GM21515 (cell line): ENCODE results near the gene MCUR1.
A peak's percentile ranks its signal among the peaks of the same experiment; 100 is the strongest.
"Not testable (repeated sequence)": the region's sequence is repeated elsewhere in the genome, so short reads cannot be mapped to it uniquely, and the experiment has no call there.

Source experiments
- ATAC-seq: cut with Tn5 transposase; IDR thresholded peaks from one replicate; pipeline ENCODE4 v1.9.1; 2021; ENCODE audit not compliant: unreplicated experiment

MCUR1 gene

DNA sequence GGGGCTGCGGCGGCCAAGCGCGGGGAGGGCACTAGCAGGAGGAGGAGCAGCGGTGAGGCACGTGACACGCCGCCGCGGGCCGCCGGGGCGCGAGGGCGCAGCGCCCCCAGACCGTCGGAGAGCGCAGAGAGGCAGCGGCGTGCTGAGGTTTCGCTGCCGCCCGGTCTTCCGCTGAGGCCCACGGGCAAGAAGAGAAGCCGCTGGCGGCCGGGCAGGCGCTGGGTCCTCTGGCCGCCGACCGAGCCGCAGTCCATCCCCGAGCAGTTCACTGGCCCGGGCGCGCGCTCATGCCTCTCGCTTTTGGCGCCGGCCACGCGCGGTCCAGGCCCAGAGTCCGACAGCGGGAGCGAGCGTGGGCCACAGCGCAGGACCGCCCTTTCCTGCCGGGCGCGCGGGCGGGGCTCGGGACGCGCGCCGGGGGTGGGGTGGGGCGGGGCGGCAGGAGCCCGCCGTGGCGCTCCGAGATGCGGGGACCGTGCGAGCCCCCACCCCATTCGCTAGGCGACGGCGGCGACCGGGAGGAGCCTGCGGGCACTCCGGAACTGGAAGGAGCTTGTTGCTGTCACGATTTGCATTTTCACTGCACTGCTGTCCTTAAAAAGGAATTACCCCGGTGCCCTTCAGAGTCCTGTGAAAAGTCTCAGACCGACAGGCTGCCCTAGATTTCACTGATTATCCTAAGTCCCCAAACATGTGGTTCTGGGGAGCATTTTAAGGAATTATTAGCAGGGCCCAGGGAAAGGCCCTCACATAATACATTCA lies at the start of gene MCUR1:
TSS of gene MCUR1 (minus strand) at position 382 of the 762 bp plus-strand sequence. CDS start at position 254, 128 bp downstream.
- peak; percentile 78 for ATAC-seq

DNA sequence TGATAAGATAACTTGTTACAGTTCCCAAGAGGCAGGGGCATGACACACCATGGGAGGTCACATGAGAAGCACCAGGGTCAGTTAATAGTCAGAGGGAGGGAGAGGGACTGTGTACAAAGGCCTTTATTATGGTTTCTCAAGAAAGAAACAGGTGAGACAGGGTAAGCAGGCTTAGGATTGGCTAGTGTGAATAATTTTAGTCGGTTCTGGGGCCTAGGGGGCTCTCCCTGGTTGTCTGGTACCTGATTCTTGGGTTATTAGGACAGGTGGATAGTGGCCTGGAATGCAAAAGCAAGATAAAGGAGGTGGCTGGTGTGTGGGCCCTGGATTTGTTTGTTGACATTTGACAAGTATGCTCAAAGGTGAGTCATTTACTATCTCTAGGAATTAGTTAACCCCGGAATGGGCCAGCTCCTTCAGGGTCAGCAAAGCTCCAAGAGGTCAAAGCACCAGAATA lies 49.4 kb upstream of the MCUR1 start:
- ATAC-seq, result no peak

- ATAC-seq, result not testable (repeated sequence)
These were observed 46.3 kb upstream of the MCUR1 start for GRCh38 chr6:13860556-13861185.

GRCh38 chr6:13859871-13860555 lies 45.7 kb upstream of the MCUR1 start:
- ATAC-seq, result no peak

GRCh38 chr6:13854716-13855250 lies 40.4 kb upstream of the MCUR1 start:
- no peak for ATAC-seq

- ATAC-seq, result no peak
These were observed 39.5 kb upstream of the MCUR1 start for GRCh38 chr6:13853871-13854270.

DNA sequence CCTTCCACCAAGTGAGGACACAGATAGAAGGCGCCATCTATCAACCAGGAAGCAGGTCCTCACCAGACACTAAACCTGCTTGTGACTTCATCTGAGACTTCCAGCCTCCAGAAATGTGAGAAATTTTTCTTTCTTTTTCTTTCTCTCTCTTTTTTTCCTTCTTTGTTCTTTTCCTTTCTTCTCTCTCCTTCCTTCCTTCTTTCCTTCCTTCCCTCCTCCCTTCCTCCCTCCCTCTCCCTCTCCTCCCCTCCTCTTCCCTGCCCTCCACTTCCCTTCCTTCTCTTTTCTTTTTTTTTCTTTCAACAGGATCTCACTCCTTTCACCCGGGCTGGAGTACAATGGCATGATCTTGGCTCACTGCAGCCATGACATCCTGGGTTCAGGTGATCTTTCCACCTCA lies 37.4 kb upstream of the MCUR1 start:
- ATAC-seq, result no peak

DNA sequence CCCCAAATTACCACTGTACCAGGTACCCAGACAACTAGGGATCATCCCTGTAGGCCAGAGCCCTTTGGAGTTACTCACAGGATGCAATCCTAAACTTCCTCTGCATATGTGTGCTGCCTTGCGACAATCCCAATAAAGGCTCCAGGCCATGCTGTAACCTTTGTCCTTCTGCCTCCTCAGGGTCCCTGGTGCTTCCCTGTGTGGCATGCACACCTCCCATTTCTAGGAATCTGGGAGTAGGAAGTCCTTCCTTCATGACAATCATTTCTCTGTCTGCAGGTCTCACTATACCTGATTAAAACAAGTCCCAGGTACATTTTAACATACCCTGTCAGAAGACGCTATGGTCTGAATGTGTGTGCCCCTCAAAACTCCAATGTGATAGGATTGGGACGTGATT lies 37.0 kb upstream of the MCUR1 start:
- no peak for ATAC-seq

- not testable (repeated sequence) for ATAC-seq
These were observed 36.3 kb upstream of the MCUR1 start for GRCh38 chr6:13850690-13851089.

- no peak for ATAC-seq
These were observed 34.3 kb upstream of the MCUR1 start for GRCh38 chr6:13848522-13849150.

DNA sequence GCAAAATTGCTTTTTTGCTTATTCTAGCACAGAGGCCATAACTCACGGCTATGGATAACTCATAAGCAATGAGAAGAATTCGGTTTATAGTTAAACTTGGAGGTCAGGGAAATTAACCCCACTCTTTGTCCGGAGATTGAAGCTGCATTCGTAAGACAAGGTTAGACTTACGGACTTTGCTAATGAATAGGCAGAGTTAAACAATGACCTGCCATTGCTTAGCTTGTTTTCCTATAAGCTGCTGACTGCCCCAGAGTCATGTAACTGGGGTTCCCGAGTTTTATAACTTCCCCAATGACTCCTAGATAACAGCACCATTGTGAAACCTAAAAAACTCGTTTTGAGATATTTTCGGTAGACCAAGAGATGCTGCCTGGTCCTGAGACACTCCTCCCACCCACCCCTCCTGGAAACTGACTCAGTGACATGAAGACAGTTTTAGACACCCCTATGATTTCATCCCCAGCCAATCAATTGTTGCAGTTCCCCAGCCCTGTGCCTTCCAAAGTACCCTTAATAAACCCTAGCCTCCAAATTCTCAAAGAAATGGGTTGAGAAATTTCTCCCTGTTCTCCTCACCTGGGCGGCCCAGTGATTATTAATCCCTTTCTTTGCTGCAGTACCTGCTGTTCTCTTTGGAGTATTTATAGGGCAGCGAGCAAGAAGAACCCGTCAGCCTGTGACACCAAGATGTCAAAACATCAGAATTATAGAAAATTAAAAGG lies 33.1 kb upstream of the MCUR1 start:
- no peak for ATAC-seq

GRCh38 chr6:13846841-13847240 lies 32.5 kb upstream of the MCUR1 start:
- ATAC-seq, result no peak

DNA sequence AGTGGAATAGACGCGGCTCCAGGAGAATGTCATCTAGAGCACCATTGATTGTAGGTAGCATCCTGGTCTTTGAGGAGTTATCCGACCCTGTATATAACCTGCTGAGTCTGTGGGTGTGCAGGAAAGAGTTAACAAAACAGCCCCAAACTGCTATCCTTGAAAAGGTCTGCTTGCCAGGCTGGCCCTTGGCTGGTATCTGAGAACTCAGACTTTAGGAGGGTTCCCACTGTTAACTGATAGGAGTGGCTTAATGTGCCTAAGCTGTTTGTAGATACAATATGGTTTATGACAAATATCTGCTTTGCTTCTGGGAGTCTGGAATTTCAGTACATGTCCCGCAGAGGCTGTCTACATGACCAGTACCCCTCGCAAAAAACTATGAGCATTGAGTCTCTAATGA lies 27.6 kb upstream of the MCUR1 start:
- ATAC-seq, result no peak

GRCh38 chr6:13838616-13839015 lies 24.3 kb upstream of the MCUR1 start:
- no peak for ATAC-seq

- ATAC-seq, result no peak
These were observed 21.8 kb upstream of the MCUR1 start for GRCh38 chr6:13836170-13836569.

GRCh38 chr6:13834790-13835189 lies 20.4 kb upstream of the MCUR1 start:
- ATAC-seq, result no peak

DNA sequence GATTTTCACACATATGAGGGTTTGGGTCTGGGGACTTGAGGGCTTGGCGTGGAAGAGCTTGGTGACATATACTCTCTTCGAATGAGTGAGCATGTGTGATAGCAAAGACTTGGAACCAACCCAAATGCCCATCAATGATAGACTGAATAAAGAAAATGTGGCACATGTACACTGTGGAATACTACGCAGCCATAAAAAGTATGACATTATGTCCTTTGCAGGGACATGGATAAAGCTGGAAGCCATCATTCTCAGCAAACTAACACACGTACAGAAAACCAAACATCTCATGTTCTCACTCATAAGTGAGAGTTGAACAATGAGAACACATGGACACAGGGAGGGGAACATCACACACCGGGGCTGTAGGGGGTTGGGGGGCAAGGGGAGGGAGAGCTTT lies 19.7 kb upstream of the MCUR1 start:
- not testable (repeated sequence) for ATAC-seq

- no peak for ATAC-seq
These were observed 18.4 kb upstream of the MCUR1 start for GRCh38 chr6:13832778-13833177.

GRCh38 chr6:13831615-13832014 lies 17.3 kb upstream of the MCUR1 start:
- ATAC-seq, result peak; percentile 59

- ATAC-seq, result no peak
These were observed 16.4 kb upstream of the MCUR1 start for GRCh38 chr6:13830803-13831202.
